ENCODE results near the gene EID2B.

Gene EID2B

DNA sequence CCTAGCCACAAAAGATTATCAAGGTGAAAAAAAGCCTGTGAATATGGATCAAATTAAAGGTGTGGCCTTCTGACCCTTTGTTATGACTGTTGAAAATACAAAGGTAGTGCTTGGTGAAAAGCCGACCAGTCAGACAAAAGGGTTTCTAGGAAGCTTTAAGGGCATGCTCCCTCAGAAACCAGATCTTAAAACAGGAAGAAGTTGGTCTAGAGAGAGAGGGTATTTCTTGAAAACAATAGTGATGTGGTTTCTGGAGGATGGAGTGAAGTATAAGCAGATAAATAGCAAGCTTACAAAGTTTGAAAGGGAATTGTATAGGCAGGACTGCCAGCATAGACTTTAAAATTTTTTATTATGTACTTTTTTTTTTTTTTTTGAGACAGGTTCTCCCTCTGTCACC lies 12.3 kb upstream of the EID2B start:
- DNase-seq (ENCODE audit: low read depth), result no peak
- TF ChIP-seq CTCF (IDR thresholded peaks at IDR 0.05; ENCODE audit: low read depth, low read length, missing control alignments), result no peak
- H3K4me3 ChIP-seq (ENCODE audit: low read depth, low read length), result no peak overlapping the region

DNA sequence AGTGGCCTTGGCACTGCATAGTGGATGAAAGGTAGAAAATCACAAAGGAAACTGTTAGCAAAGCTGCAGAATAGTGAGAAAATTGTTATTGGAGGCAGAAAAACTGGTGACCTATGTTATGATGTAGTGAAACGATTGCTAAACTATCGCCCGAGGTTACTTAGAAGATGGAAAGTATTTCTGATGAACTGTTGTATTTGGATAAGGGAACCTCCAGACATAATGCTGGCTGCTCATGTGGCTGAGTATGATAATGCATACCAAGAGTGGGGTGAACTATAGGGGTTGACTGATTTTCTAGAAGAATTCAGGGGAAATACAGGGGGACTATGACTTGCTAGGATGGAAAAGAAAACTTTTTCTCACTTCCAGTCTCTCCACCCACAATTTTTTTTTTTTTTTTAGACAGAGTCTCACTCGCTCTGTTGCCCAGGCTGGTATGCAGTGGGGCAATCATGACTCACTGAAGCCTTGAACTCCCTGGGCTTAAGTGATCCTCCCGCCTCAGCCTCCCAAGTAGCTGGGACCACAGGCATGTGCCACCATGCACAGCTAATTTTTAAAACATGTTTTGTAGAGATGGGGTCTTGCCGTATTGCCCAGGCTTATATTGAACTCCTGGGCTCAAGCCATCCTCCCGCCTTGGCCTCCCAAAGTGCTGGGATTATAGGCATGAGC lies 11.7 kb upstream of the EID2B start:
- DNase-seq (ENCODE audit: low read depth), result no peak
- no peak overlapping the region for H3K4me3 ChIP-seq (ENCODE audit: low read depth, low read length)
- no peak for TF ChIP-seq CTCF (IDR thresholded peaks at IDR 0.05; ENCODE audit: low read depth, low read length, missing control alignments)

DNA sequence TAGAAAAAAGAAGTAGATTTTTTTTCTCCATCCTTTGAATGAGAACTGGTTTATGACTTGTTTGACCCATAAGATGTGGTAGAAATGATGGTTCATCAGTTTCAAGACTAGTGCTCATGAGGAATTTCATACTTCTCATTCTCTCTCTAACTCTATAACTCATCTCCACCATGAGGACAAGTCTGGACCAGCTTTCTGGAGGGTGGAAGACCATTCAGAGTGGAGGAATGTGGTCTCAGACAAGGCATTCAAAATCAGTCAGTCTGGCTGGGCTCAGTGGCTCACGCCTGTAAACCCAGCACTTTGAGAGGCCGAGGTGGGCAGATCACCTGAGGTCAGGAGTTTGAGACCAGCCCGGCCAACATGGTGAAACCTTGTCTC lies 10.8 kb upstream of the EID2B start:
- TF ChIP-seq CTCF (IDR thresholded peaks at IDR 0.05; ENCODE audit: low read depth, low read length, missing control alignments), result no peak
- no peak for DNase-seq (ENCODE audit: low read depth)
- H3K4me3 ChIP-seq (ENCODE audit: low read depth, low read length), result no peak overlapping the region

- no peak overlapping the region for H3K4me3 ChIP-seq (ENCODE audit: low read depth, low read length)
- no peak for DNase-seq (ENCODE audit: low read depth)
- no peak for TF ChIP-seq CTCF (IDR thresholded peaks at IDR 0.05; ENCODE audit: low read depth, low read length, missing control alignments)
These were observed 9.6 kb upstream of the EID2B start for GRCh38 chr19:39542206-39542605.

- no peak overlapping the region; the same call in 1 of the 2 replicates for H3K4me3 ChIP-seq (ENCODE audit: low read depth, low read length)
- DNase-seq (ENCODE audit: low read depth), result no peak
- no peak for TF ChIP-seq CTCF (IDR thresholded peaks at IDR 0.05; ENCODE audit: low read depth, low read length, missing control alignments)
These were observed 7.7 kb upstream of the EID2B start for GRCh38 chr19:39540333-39540673.

DNA sequence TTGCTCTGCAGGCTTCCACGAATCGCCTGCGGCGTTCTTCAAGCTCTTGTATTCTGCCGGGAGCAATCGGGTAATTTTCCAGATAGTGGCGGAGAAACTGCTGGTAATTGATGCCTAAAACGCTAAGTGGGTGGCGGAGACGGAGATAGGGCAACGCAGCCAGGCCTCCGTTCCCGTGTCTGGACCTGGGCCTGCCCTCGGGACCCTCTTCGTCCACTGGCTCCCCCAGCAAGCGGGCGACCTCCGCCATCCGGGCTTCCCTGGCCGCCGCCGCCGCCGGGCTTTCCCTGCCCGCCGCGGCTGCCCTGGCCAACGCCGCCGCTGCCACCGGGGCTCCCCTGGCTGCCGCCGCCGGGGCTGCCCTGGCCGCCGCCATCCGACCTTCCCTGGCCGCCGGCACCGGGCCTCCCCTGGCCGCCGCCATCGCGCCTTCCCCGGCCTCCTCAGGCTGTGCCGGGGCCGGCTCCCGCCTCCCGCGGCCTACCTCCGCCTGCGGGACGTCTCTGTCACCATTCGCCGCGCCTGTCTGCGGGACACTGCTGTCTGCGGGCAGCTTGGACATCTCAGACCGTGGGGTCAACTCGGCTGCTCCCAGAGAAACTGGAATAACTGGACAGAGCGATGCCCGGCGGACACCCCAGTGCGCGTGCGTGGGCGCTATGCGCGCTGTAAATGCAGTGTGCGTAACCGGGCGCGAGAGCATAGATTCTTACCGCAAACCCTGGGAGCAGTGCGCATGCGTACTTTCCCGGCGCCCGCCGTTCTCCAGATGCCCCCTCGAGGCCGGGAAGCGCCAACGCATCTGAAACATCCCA lies 7.1 kb upstream of the EID2B start, which contains the start of gene EID2:
EID2 (minus strand) TSS at position 644 of the 815 bp plus-strand sequence; CDS start at position 562, 82 bp downstream.
- H3K4me3 ChIP-seq (ENCODE audit: low read depth, low read length), result peak within 1 kb of the TSS; percentile 88
- peak; percentile 82 for TF ChIP-seq CTCF (IDR thresholded peaks at IDR 0.05; ENCODE audit: low read depth, low read length, missing control alignments)
- DNase-seq (ENCODE audit: low read depth), result peak; percentile 82

Data from GM12864 (cell line).